KBM-7 (cell line): Measurements from ENCODE around the gene NUDT19.
"Not testable (repeated sequence)": the region's sequence is repeated elsewhere in the genome, so short reads cannot be mapped to it uniquely, and the experiment has no call there.

Source experiments
- DNase-seq: peaks from one replicate; pipeline ENCODE4 v3.0.0-alpha.2; 2015
- in situ Hi-C: fragments of 300-500 bp; cut with MboI; formaldehyde crosslinking; loops from 2 replicates; pipeline ENCODE4 v1.14.3; 2020; ENCODE audit warnings: low sequenced_read_pairs, low pct_unique_long_range_greater_than_20kb, mixed read lengths

NUDT19 gene

DNA sequence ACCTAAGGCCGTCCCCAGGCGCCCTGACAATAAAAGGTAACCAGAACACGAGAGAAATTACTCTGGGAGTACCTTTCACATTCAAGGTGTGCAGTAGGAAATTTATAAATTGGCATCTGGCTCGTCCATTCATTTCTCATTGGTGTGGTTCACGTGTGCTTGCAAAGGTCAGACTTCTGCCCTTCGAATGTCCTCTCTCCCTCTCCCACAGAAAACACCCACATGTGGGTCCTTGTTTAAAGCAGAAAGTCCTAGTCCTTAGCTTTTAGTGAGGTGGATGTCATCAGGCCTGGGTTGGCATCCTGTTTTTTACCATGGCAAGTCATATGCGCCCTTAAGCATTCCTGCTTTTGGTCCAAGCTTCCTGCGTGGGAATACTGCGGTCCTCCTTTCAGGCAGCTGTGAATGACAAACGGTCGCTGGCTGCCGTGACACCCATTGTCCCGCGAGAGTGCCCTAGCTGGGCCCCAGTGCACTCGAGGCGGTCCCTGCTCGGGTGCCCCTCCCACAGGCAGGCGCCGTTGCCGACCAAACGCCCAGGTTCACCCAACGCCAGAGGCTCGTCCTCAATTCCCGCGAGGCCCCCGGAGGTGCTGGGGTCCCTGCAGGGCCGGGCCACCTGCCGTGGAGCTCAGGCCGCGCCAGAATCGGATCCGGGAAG is at the start of gene NUDT19:
TSS of gene NUDT19 (plus strand) at position 531 of the 661 bp plus-strand sequence. CDS start 140 bp downstream, outside the sequence.
- DNase-seq: peak; percentile 78
- in situ Hi-C loops: no loop called here

GRCh38 chr19:32642771-32643170 is 48.9 kb upstream of the NUDT19 start:
- no peak for DNase-seq
- in situ Hi-C loops: no loop called here

DNA sequence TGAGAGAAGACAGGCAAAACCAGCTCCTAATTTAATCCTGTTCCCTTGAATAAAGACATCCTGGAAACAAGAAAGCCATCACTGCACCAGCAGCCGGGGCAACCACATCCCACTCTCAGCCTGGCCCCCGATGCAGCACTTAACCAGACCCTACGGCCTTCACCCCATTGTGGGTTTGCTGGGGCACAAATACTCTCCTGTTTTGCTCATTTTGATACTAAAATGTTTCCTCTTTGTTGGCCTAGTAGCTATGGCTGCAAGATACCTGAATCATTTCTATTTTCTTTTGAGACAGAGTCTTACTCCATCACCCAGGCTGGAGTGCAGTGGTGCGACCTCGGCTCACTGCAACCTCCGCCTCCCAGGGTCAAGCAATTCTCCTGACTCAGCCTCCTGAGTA is 45.1 kb upstream of the NUDT19 start:
- DNase-seq: no peak

GRCh38 chr19:32647361-32647760 is 44.3 kb upstream of the NUDT19 start:
- in situ Hi-C loops: no loop called here
- no peak for DNase-seq

More for the DNA sequence above, 45.1 kb upstream of the NUDT19 start:
- in situ Hi-C loops: no loop called here

DNA sequence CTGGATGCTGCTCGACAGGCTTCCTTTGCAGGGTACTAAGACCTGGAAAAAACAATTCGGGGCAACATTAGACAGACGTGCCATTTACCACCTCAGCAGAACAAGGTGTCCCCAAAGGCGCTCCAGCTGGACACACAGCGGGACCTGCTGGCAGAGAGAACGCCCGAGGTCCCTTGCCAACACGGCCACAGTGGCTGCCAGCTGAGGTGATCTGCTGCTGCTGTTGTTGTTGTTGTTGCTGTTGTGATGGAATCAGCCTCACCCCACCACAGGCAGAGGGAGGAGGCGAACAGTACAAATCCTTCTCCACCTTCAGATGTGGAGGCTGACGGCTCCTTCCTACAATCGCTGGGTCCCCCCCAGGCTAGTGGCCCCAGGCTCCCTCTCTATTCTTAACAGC is 41.9 kb upstream of the NUDT19 start:
- in situ Hi-C loops: no loop called here
- no peak for DNase-seq

DNA sequence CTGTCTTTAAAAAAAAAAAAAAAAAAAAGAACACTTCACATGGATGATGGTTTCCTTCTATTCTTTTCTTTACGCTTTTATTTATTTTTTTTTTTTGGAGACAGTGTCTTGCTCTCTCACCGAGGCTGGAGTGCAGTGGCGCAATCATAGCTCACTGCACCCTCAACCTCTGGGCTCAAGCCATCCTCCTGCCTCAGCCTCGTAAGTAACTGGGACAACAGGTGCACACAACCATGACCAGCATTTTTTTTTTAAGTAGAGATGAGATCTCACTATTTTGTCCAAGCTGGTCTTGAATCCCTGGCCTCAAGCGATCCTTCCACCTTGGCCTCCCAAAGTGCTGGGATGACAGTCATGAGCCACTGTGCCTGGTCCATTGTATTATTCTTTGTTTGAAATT is 41.0 kb upstream of the NUDT19 start:
- DNase-seq: no peak
- in situ Hi-C loops: no loop called here

DNA sequence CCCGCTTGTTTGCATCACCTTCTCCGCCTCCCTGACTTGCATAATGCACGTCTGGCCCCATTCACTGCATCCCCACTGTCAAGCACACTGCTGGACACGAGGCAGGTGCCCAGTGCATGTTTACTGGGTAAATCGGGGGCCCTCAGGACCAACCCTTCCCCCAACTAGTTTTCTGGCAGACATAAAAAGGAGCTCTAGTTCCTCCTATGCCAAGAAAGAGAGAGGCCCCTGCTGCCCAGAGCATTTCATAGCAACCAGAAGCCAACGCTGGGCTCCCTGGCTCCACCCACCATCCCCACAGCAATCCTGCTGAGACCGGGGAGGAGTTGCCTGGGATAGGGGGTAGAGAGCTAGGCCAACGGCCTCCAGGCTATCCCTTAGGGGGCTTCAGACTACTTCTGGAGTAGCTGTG is 39.9 kb upstream of the NUDT19 start:
- DNase-seq: peak; percentile 48

GRCh38 chr19:32652331-32652730 is 39.3 kb upstream of the NUDT19 start:
- in situ Hi-C loops, DNase-seq: not testable (repeated sequence)

More for the DNA sequence above, 39.9 kb upstream of the NUDT19 start:
- in situ Hi-C loops: no loop called here

GRCh38 chr19:32652894-32653598 is 38.6 kb upstream of the NUDT19 start:
- in situ Hi-C loops: no loop called here
- no peak for DNase-seq

GRCh38 chr19:32653599-32653915 is 38.1 kb upstream of the NUDT19 start:
- DNase-seq: no peak
- in situ Hi-C loops: no loop called here

GRCh38 chr19:32656379-32656778 is 35.2 kb upstream of the NUDT19 start:
- in situ Hi-C loops, DNase-seq: not testable (repeated sequence)

GRCh38 chr19:32658075-32658474 is 33.5 kb upstream of the NUDT19 start:
- in situ Hi-C loops: no loop called here
- no peak for DNase-seq

- in situ Hi-C loops: no loop called here
- DNase-seq: no peak
Measured at GRCh38 chr19:32658527-32658926, 33.1 kb upstream of the NUDT19 start.

DNA sequence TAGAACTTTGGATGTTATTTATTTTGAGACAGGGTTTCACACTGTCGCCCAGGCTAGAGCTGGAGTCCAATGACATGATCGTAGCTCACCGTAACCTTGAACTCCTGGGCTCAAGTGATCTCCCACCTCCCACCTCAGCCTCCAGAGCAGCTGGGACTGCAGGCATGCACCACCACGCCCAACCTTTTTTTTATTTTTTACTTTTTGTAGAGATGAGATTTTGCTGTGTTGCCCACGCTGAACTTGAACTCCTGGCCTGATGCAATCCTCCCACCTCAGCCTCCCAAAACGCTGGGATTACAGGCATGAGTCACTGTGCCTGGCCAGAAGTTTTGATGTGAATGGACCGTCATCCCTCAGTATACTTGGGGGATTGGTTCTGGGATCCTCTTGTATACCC is 30.3 kb upstream of the NUDT19 start:
- no peak for DNase-seq
- in situ Hi-C loops: no loop called here

DNA sequence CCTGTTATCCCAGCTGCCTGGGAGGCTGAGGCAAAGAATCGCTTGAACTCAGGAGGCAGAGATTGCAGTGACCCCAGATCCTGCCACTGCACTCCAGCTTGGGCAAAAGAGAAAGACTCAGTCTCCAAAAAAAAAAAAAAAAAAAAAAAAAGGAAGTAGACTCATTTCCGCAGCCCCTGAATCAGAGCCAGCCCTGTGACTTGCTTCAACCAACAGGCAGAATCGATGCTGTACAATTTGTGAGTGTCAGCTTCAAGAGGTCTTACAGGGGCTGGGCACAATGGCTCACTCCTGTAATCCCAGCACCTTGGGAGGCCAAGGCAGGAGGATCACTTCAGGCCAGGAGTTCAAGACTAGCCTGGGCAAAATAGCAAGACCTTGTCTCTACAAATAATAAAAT is 29.4 kb upstream of the NUDT19 start:
- in situ Hi-C loops: no loop called here
- peak; percentile 58 for DNase-seq

GRCh38 chr19:32666084-32666483 is 25.5 kb upstream of the NUDT19 start:
- DNase-seq: no peak
- in situ Hi-C loops: no loop called here

DNA sequence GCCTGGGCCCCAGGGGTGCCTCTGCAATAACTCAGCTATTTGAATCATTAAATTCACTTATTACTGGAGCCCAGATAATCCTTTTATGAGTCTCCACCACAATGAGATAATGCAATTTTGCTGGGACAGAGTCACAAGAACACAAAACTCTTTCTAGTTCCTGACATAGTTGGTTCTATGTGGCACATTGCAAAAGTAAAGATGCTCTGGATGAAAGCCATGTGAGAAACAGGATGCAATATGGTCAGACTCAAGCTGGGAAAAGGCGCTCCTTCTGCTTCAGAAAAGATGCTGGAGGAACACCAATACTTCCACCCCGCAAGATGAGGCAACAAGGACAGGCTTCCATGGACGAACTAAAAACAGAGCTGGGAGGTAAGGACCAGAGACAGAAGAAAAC is 22.3 kb upstream of the NUDT19 start:
- DNase-seq: no peak
- in situ Hi-C loops: no loop called here

GRCh38 chr19:32671883-32672593 is 19.6 kb upstream of the NUDT19 start:
- in situ Hi-C loops: no loop called here
- peak; percentile 43 for DNase-seq

DNA sequence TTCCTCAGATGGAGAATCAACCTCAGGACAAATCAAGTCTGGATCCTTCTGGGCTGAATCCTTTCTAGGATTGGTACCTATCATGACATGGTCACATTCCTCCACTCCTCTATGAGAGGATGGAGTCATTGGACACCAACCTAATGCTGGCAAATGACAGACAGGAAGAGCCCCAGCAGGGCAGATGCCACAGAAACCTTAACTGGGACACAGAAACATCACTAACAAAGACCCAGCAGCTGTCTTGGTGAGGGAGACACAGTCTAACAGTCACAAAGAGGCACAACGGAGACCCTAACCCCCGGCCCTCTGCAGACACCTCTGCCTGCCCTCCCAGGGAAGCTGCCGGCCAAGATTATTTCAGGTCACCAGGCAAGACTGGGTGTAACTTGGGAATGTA is 18.8 kb upstream of the NUDT19 start:
- in situ Hi-C loops: no loop called here
- DNase-seq: no peak

GRCh38 chr19:32673573-32673972 is 18.0 kb upstream of the NUDT19 start:
- in situ Hi-C loops: no loop called here
- DNase-seq: no peak
